NOMO-1 treated with dmso at 0.1 percent for 144 hours (cell line): Measurements from ENCODE around the gene MRPL4.
"Not testable (repeated sequence)": the region's sequence is repeated elsewhere in the genome, so short reads cannot be mapped to it uniquely, and the experiment has no call there.

ENCODE experiments used
- DNase-seq: peaks from one replicate; lab custom pipeline; 2025; ENCODE audit not compliant: unreplicated experiment; lab: John Stamatoyannopoulos, UW

The MRPL4 gene

GRCh38 chr19:10260141-10260584, 8.1 kb downstream of the MRPL4 start:
- DNase-seq: no peak

GRCh38 chr19:10262771-10263170, 10.8 kb downstream of the MRPL4 start:
- no peak for DNase-seq

- no peak for DNase-seq
Measured at GRCh38 chr19:10266706-10267105, 14.7 kb downstream of the MRPL4 start.

- no peak for DNase-seq
Measured at GRCh38 chr19:10268071-10268470, 16.1 kb downstream of the MRPL4 start.

- peak; percentile 36 for DNase-seq
Measured at GRCh38 chr19:10269333-10270179, 17.5 kb downstream of the MRPL4 start.

GRCh38 chr19:10270180-10270615, 18.2 kb downstream of the MRPL4 start:
- DNase-seq: peak; percentile 60

GRCh38 chr19:10270616-10271394, 18.8 kb downstream of the MRPL4 start, which contains the start of gene ICAM1:
Gene ICAM1, plus strand, starts transcription at chr19:10271120. Its CDS starts 40 bp downstream, at chr19:10271160.
- peak; percentile 31 for DNase-seq

- no peak for DNase-seq
Measured at GRCh38 chr19:10271543-10272086, 19.6 kb downstream of the MRPL4 start.

GRCh38 chr19:10274589-10274988, 22.6 kb downstream of the MRPL4 start:
- no peak for DNase-seq

- DNase-seq: no peak
Measured at GRCh38 chr19:10277795-10278589, 26.0 kb downstream of the MRPL4 start.

- DNase-seq: no peak
Measured at GRCh38 chr19:10278935-10279334, 26.9 kb downstream of the MRPL4 start.

GRCh38 chr19:10279737-10280442, 27.9 kb downstream of the MRPL4 start:
- DNase-seq: no peak

- DNase-seq: not testable (repeated sequence)
Measured at GRCh38 chr19:10282043-10282442, 30.0 kb downstream of the MRPL4 start.

- no peak for DNase-seq
Measured at GRCh38 chr19:10283301-10284064, 31.5 kb downstream of the MRPL4 start.

GRCh38 chr19:10284065-10284959, 32.3 kb downstream of the MRPL4 start:
- DNase-seq: no peak

- no peak for DNase-seq
Measured at GRCh38 chr19:10284960-10285278, 32.9 kb downstream of the MRPL4 start.

- no peak for DNase-seq
Measured at GRCh38 chr19:10285393-10285792, 33.4 kb downstream of the MRPL4 start.
